Endothelial cell of umbilical vein (primary cell): ENCODE data around the gene TNNI3K. TPM values are rescaled to one million over a fixed set of nuclear protein-coding genes. Genes with fewer than 3 reads are reported as not detected.

Source experiments
- BruUV-seq: library from RNA; stranded (reverse); fragments of 400-500 nt; replicated peaks from 2 replicates; lab custom pipeline; 2021; lab: Mats Ljungman, UMichigan
- CTCF ChIA-PET: fragments of 300-600, 350-600 bp; sonication (Branson Sonifier 250); formaldehyde crosslinking; loops from one replicate; lab custom pipeline; 2021; ENCODE audit warnings: antibody characterized with exemption, inconsistent platforms; lab: Charles Lee
- POLR2A ChIA-PET: fragments of 300-600, 350-600 bp; sonication (Branson Sonifier 250); formaldehyde crosslinking; loops from one replicate; lab custom pipeline; 2021; ENCODE audit warnings: antibody characterized with exemption, inconsistent platforms; lab: Charles Lee
- DNase-seq: peaks from one replicate; pipeline ENCODE4 v3.0.0-alpha.2; 2011; ENCODE audit warnings: low read depth, low spot score
- FAIRE-seq: peaks from 2 replicates; lab custom pipeline; 2011; peaks lifted over from hg19 to GRCh38; lab: Jason Lieb, UNC
- H2AFZ ChIP-seq: 2 replicates; pipeline ENCODE4 v1.6.0; 2012; ENCODE audit warnings: low read depth, low read length, control low read depth, inconsistent platforms
- H3K27ac ChIP-seq: 2 replicates; pipeline ENCODE4 v1.5.1; 2011; ENCODE audit warnings: low read depth, mild to moderate bottlenecking, control low read depth, low read length, moderate library complexity; ENCODE audit not compliant: insufficient read depth
- H3K27me3 ChIP-seq, 2 experiments: 2 replicates each; pipeline versions ENCODE4 v1.6.0 to v1.6.1; 2011; ENCODE audit warnings: low read length in 2 of 2, mixed read lengths in 1 of 2; ENCODE audit not compliant: control insufficient read depth in 2 of 2, insufficient read depth in 2 of 2
- H3K36me3 ChIP-seq, 2 experiments: 2 replicates in 1 of 2; 3 replicates in 1 of 2; pipeline ENCODE4 v1.5.1; 2011; ENCODE audit warnings: low read length in 2 of 2, mild to moderate bottlenecking in 1 of 2, moderate library complexity in 1 of 2; ENCODE audit not compliant: control insufficient read depth in 2 of 2, insufficient read depth in 2 of 2; ENCODE audit errors: extremely low read depth in 1 of 2
- H3K4me1 ChIP-seq: 3 replicates; pipeline ENCODE4 v1.5.1; 2011; ENCODE audit warnings: mild to moderate bottlenecking, low read length; ENCODE audit not compliant: control insufficient read depth, insufficient read depth; ENCODE audit errors: extremely low read depth
- H3K4me2 ChIP-seq: 2 replicates; pipeline ENCODE4 v1.6.1; 2011; ENCODE audit warnings: low read length, control low read depth, mixed read lengths; ENCODE audit not compliant: insufficient read depth
- H3K4me3 ChIP-seq, 3 experiments: fragments of 200-600 bp in 1 of 3; sonication (generic), shearing (Covaris generic) in 1 of 3; replicated peaks in 1 of 3; 2 replicates each; pipeline ENCODE4 v1.5.1; 2011 to 2016; ENCODE audit warnings: control low read depth in 3 of 3, low read length in 3 of 3, mild to moderate bottlenecking in 2 of 3, inconsistent platforms in 1 of 3, low read depth in 1 of 3, moderate library complexity in 1 of 3; ENCODE audit not compliant: insufficient read depth in 1 of 3
- H3K79me2 ChIP-seq: 2 replicates; pipeline ENCODE4 v1.6.0; 2012; ENCODE audit warnings: low read length, inconsistent platforms; ENCODE audit not compliant: control insufficient read depth, insufficient read depth
- H3K9ac ChIP-seq: replicated peaks from 2 replicates; pipeline ENCODE3; 2011; ENCODE audit warnings: low read length, control low read depth; ENCODE audit not compliant: insufficient read depth; ENCODE audit errors: extremely low read depth
- H3K9me1 ChIP-seq: replicated peaks from 3 replicates; pipeline ENCODE4 v1.6.0; 2011; ENCODE audit warnings: mild to moderate bottlenecking, low read length; ENCODE audit not compliant: control insufficient read depth, insufficient read depth; ENCODE audit errors: extremely low read depth
- H3K9me3 ChIP-seq: replicated peaks from 2 replicates; pipeline ENCODE4 v1.5.1; 2012; ENCODE audit warnings: low read length, inconsistent platforms; ENCODE audit not compliant: control insufficient read depth, insufficient read depth
- H4K20me1 ChIP-seq: replicated peaks from 2 replicates; pipeline ENCODE3; 2011; ENCODE audit warnings: mild to moderate bottlenecking, low read length; ENCODE audit not compliant: control insufficient read depth, insufficient read depth; ENCODE audit errors: extremely low read depth
- EZH2 ChIP-seq: IDR thresholded peaks from 2 replicates; pipeline ENCODE4 v1.6.1; 2012; ENCODE audit warnings: borderline replicate concordance, low read depth, mild to moderate bottlenecking, moderate library complexity, low read length, inconsistent platforms; ENCODE audit not compliant: severe bottlenecking
- GATA2 ChIP-seq: IDR thresholded peaks from 2 replicates; pipeline ENCODE4 v1.7.0; 2011; ENCODE audit warnings: low read depth, mild to moderate bottlenecking, moderate library complexity, mixed read lengths, low read length; ENCODE audit not compliant: insufficient read length, insufficient read depth
- JUN ChIP-seq: IDR thresholded peaks from 2 replicates; pipeline ENCODE4 v1.6.1; 2011; ENCODE audit warnings: borderline replicate concordance, low read depth; ENCODE audit not compliant: insufficient read length, insufficient read depth
- MYC ChIP-seq: IDR thresholded peaks from one replicate; pipeline ENCODE4 v1.6.1; 2011; ENCODE audit warnings: mild to moderate bottlenecking, low read depth, low read length
- POLR2A ChIP-seq: IDR thresholded peaks from 2 replicates; pipeline ENCODE4 v1.6.1; 2012; ENCODE audit warnings: low read depth, mild to moderate bottlenecking, control low read depth, low read length
- POLR2AphosphoS5 ChIP-seq: IDR thresholded peaks from 2 replicates; pipeline ENCODE4 v1.6.1; 2012; ENCODE audit warnings: low read depth, mild to moderate bottlenecking, control low read depth, low read length, moderate library complexity; ENCODE audit not compliant: insufficient read depth
- dilution Hi-C: fragments of 300-500 bp; cut with MboI; formaldehyde crosslinking; loops from one replicate; pipeline ENCODE4 v1.15.0; 2019; ENCODE audit warnings: low sequenced_read_pairs; ENCODE audit not compliant: extremely low pct_ligation_motif_present
- intact Hi-C: fragments of 100-400 bp; cut with micrococcal nuclease; formaldehyde crosslinking; loops from one replicate; pipeline ENCODE4 v1.10.0; 2022
- polyA plus RNA-seq, 4 experiments: library from polyadenylated mRNA; depleted of rRNA in 3 of 4; stranded (reverse) in 3 of 4; unstranded in 1 of 4; fragments of >200 nt; gene quantifications; 2 replicates each; pipeline versions ENCODE4 v1.2.1 to v1.2.3, GENCODE V29; 2011 to 2012; ENCODE audit warnings: missing spikeins in 1 of 4
- total RNA-seq: library from RNA; stranded (reverse); gene quantifications from 2 replicates; pipeline ENCODE4 v1.2.3, GENCODE V29; 2021
- TF ChIP-seq, protein P1 (sequence below): IDR thresholded peaks from 2 replicates; pipeline ENCODE4 v1.6.1; 2011; ENCODE audit not compliant: insufficient read depth, insufficient read length
- TF ChIP-seq, protein P2 (sequence below), 2 donors: IDR thresholded peaks; 1 replicate in 1 of 2; 2 replicates in 1 of 2; pipeline ENCODE4 v1.5.1; 2011; ENCODE audit warnings: low read length in 2 of 2, mild to moderate bottlenecking in 2 of 2, moderate library complexity in 2 of 2, control low read depth in 1 of 2, inconsistent platforms in 1 of 2, low read depth in 1 of 2; ENCODE audit not compliant: insufficient read depth in 1 of 2; ENCODE audit errors: extremely low read depth in 1 of 2

Gene TNNI3K
- total and polyA plus RNA-seq, 2 donors (not counting 3 experiments of a cell fraction or from before 2014, with no cell fraction given), result 0.69 TPM; not detected in 1

DNA sequence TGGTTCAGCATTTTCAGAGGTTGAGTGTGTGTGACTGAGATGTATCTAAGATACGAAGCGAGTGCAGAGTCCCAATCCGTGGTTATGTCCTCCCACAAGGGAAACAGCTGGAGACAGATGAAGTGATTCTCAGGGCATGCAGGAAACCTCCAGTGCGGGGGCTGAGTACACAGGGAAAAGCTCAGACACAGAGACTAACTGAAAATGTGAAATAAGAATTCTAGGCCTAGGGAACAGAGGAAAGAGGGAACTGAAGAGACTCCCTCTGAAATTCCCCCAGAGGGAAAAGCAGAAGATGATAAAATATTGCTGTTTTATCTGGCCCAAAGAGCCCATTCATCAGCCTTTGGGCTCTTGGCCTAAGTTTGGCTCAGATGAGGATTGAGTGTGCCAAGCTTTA is 160.4 kb downstream of the TNNI3K start:
- Histone ChIP-seq H3K9me3 (no peaks in the 10 kb centered on the region), H3K27ac (no peak overlapping the region), H3K9me1 (no peaks in the 10 kb centered on the region), H3K4me1 (no peaks in the 10 kb centered on the region), H4K20me1 (no peaks in the 10 kb centered on the region), H3K79me2 (no peaks in the 10 kb centered on the region), H3K4me2 (no peak overlapping the region), H2AFZ (no peak overlapping the region), H3K36me3 (no peaks in the 10 kb centered on the region), H3K9ac (no peak overlapping the region), H3K27me3 (no peaks in the 10 kb centered on the region), H3K4me3 (no peak overlapping the region)
- TF ChIP-seq GATA2 (no peak), POLR2A (no peak), POLR2AphosphoS5 (no peak)
- TF ChIP-seq, protein P1, sequence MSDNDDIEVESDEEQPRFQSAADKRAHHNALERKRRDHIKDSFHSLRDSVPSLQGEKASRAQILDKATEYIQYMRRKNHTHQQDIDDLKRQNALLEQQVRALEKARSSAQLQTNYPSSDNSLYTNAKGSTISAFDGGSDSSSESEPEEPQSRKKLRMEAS, result no peak
- TF ChIP-seq, protein P2, sequence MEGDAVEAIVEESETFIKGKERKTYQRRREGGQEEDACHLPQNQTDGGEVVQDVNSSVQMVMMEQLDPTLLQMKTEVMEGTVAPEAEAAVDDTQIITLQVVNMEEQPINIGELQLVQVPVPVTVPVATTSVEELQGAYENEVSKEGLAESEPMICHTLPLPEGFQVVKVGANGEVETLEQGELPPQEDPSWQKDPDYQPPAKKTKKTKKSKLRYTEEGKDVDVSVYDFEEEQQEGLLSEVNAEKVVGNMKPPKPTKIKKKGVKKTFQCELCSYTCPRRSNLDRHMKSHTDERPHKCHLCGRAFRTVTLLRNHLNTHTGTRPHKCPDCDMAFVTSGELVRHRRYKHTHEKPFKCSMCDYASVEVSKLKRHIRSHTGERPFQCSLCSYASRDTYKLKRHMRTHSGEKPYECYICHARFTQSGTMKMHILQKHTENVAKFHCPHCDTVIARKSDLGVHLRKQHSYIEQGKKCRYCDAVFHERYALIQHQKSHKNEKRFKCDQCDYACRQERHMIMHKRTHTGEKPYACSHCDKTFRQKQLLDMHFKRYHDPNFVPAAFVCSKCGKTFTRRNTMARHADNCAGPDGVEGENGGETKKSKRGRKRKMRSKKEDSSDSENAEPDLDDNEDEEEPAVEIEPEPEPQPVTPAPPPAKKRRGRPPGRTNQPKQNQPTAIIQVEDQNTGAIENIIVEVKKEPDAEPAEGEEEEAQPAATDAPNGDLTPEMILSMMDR (IDR thresholded peaks at IDR 0.05; ENCODE audit: extremely low read depth in 1 of 2, insufficient read depth in 1 of 2, low read depth in 1 of 2, low read length in 2 of 2), result no peak
- POLR2A ChIA-PET, result no interaction called here
- CTCF ChIA-PET, result no interaction called here
- no TSS peak for BruUV-seq
- DNase-seq (no peak), FAIRE-seq (no peak)
- intact Hi-C loops, result no loop called here
- dilution Hi-C loops, result no loop called here

DNA sequence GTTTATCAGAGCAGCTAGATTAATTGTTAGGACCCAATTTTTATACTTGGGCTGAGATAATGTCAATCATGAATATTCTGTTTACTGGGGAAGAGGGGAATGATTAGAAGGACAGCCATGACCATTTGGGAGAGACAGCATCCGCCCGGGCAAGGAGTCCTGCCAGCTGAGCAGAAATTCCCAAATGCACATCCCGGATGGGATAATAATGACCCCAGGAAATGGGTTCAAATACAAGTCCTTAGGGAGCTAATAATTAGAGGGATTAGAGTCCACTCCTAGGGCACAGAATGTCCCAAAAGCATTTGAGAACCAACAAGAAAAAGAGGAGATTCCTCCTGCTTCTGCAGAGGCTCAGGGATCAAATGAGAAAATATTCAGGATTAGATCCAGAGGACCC is 161.3 kb downstream of the TNNI3K start:
- H3K27me3 ChIP-seq, result no peaks in the 10 kb centered on the region
- H2AFZ ChIP-seq, result no peak overlapping the region
- TF ChIP-seq POLR2A, result no peak
- TF ChIP-seq MYC, result no peak
- no peak for TF ChIP-seq EZH2
- no peak for TF ChIP-seq JUN
- no peak for TF ChIP-seq POLR2AphosphoS5
- TF ChIP-seq, protein P1, result no peak
- no peak overlapping the region for H3K27ac ChIP-seq
- no TSS peak for BruUV-seq
- no peaks in the 10 kb centered on the region for H3K9me1 ChIP-seq
- FAIRE-seq (no peak), DNase-seq (no peak)
- H3K4me1 ChIP-seq, result no peaks in the 10 kb centered on the region
- H4K20me1 ChIP-seq, result no peaks in the 10 kb centered on the region
- H3K9me3 ChIP-seq, result no peaks in the 10 kb centered on the region
- CTCF ChIA-PET, result no interaction called here
- H3K79me2 ChIP-seq, result no peaks in the 10 kb centered on the region
- dilution Hi-C loops, result no loop called here
- H3K4me2 ChIP-seq, result no peak overlapping the region
- H3K36me3 ChIP-seq, result no peaks in the 10 kb centered on the region
- POLR2A ChIA-PET, result no interaction called here
- no peak overlapping the region for H3K4me3 ChIP-seq
- no peak overlapping the region for H3K9ac ChIP-seq
- intact Hi-C loops, result no loop called here
